HG03045 (cell line): ENCODE results near the gene NR5A1.

Source experiments
- ATAC-seq: cut with Tn5 transposase; IDR thresholded peaks from one replicate; pipeline ENCODE4 v1.9.1; 2021; ENCODE audit warnings: mild to moderate bottlenecking, moderate library complexity; ENCODE audit not compliant: unreplicated experiment

The NR5A1 gene

GRCh38 chr9:124514874-124515273 lies 7.7 kb upstream of the NR5A1 start:
- no peak for ATAC-seq

- ATAC-seq, result no peak
Measured at GRCh38 chr9:124514125-124514524, 6.9 kb upstream of the NR5A1 start.

- no peak for ATAC-seq
Measured at GRCh38 chr9:124513376-124513994, 6.3 kb upstream of the NR5A1 start.

GRCh38 chr9:124512806-124513204 lies 5.6 kb upstream of the NR5A1 start:
- no peak for ATAC-seq

- no peak for ATAC-seq
Measured at GRCh38 chr9:124511891-124512805, 4.9 kb upstream of the NR5A1 start.

GRCh38 chr9:124511426-124511840 lies 4.2 kb upstream of the NR5A1 start:
- ATAC-seq, result no peak

- no peak for ATAC-seq
Measured at GRCh38 chr9:124510650-124511425, 3.6 kb upstream of the NR5A1 start.

- no peak for ATAC-seq
Measured at GRCh38 chr9:124507880-124508423, 753 bp upstream of the NR5A1 start.

- no peak for ATAC-seq
Measured at GRCh38 chr9:124506433-124506832, 766 bp downstream of the NR5A1 start.

GRCh38 chr9:124505901-124506346 lies 1.3 kb downstream of the NR5A1 start:
- ATAC-seq, result no peak

GRCh38 chr9:124505006-124505900 lies 1.9 kb downstream of the NR5A1 start:
- no peak for ATAC-seq

- ATAC-seq, result no peak
Measured at GRCh38 chr9:124504530-124505005, 2.6 kb downstream of the NR5A1 start.

GRCh38 chr9:124503713-124504529 lies 3.3 kb downstream of the NR5A1 start:
- ATAC-seq, result no peak

- ATAC-seq, result no peak
Measured at GRCh38 chr9:124502711-124503702, 4.2 kb downstream of the NR5A1 start.

GRCh38 chr9:124501771-124502320 lies 5.4 kb downstream of the NR5A1 start:
- no peak for ATAC-seq

GRCh38 chr9:124500796-124501611 lies 6.2 kb downstream of the NR5A1 start:
- no peak for ATAC-seq
